ENCODE measurements around the gene CCDC124.
"Not testable (repeated sequence)": the region's sequence is repeated elsewhere in the genome, so short reads cannot be mapped to it uniquely, and the experiment has no call there.

Gene CCDC124

GRCh38 chr19:17908244-17908643 lies 24.6 kb upstream of the CCDC124 start:
- Histone ChIP-seq H2AFZ (ENCODE audit: low read depth, low read length) (no peak overlapping the region), H3K4me3 (ENCODE audit: low read length) (no peak overlapping the region), H3K4me1 (ENCODE audit: low read length) (no peaks in the 10 kb centered on the region; the same call in 1 of the 2 replicates), H3K9me3 (ENCODE audit: insufficient read depth, low read length) (no peaks in the 10 kb centered on the region), H3K4me2 (ENCODE audit: low read length) (no peak overlapping the region), H4K20me1 (ENCODE audit: insufficient read depth, low read length) (no peaks in the 10 kb centered on the region), H3K9ac (ENCODE audit: low read length) (no peak overlapping the region), H3K27me3 (ENCODE audit: low read depth, low read length) (peaks cover 11% of the 10 kb centered on the region), H3K79me2 (ENCODE audit: low read length) (no peaks in the 10 kb centered on the region), H3K27ac (ENCODE audit: low read length) (no peak overlapping the region), H3K36me3 (replicated peaks; ENCODE audit: low read depth, low read length) (no peaks in the 10 kb centered on the region)
- TF ChIP-seq CTCF (IDR thresholded peaks at IDR 0.05; ENCODE audit: low read depth, low read length) (no peak), EZH2phosphoT487 (IDR thresholded peaks at IDR 0.05; ENCODE audit: low read depth) (no peak)

- H3K4me2 ChIP-seq (ENCODE audit: low read length): no peak overlapping the region
- H3K4me1 ChIP-seq (ENCODE audit: low read length): no peaks in the 10 kb centered on the region; the same call in 1 of the 2 replicates
- H3K9ac ChIP-seq (ENCODE audit: low read length): no peak overlapping the region
- TF ChIP-seq EZH2phosphoT487 (IDR thresholded peaks at IDR 0.05; ENCODE audit: low read depth) (no peak), CTCF (IDR thresholded peaks at IDR 0.05; ENCODE audit: low read depth, low read length) (no peak)
- H3K9me3 ChIP-seq (ENCODE audit: insufficient read depth, low read length): no peaks in the 10 kb centered on the region
- H4K20me1 ChIP-seq (ENCODE audit: insufficient read depth, low read length): no peaks in the 10 kb centered on the region
- no peak overlapping the region for H3K27ac ChIP-seq (ENCODE audit: low read length)
- H3K4me3 ChIP-seq (ENCODE audit: low read length): no peak overlapping the region
- no peak overlapping the region for H2AFZ ChIP-seq (ENCODE audit: low read depth, low read length)
- H3K79me2 ChIP-seq (ENCODE audit: low read length): no peaks in the 10 kb centered on the region
- peaks cover 9% of the 10 kb centered on the region for H3K27me3 ChIP-seq (ENCODE audit: low read depth, low read length)
- no peaks in the 10 kb centered on the region for H3K36me3 ChIP-seq (replicated peaks; ENCODE audit: low read depth, low read length)
These were observed 23.6 kb upstream of the CCDC124 start for GRCh38 chr19:17909003-17909732.

- H3K4me1 ChIP-seq (ENCODE audit: low read length): no peaks in the 10 kb centered on the region
- H3K4me3 ChIP-seq (ENCODE audit: low read length): no peak overlapping the region
- no peaks in the 10 kb centered on the region for H3K9me3 ChIP-seq (ENCODE audit: insufficient read depth, low read length)
- H3K27me3 ChIP-seq (ENCODE audit: low read depth, low read length): peaks cover 9% of the 10 kb centered on the region
- no peak overlapping the region for H2AFZ ChIP-seq (ENCODE audit: low read depth, low read length)
- no peaks in the 10 kb centered on the region for H4K20me1 ChIP-seq (ENCODE audit: insufficient read depth, low read length)
- H3K36me3 ChIP-seq (replicated peaks; ENCODE audit: low read depth, low read length): no peaks in the 10 kb centered on the region
- TF ChIP-seq EZH2phosphoT487 (IDR thresholded peaks at IDR 0.05; ENCODE audit: low read depth) (no peak), CTCF (IDR thresholded peaks at IDR 0.05; ENCODE audit: low read depth, low read length) (no peak)
- H3K9ac ChIP-seq (ENCODE audit: low read length): no peak overlapping the region
- H3K27ac ChIP-seq (ENCODE audit: low read length): no peak overlapping the region
- H3K4me2 ChIP-seq (ENCODE audit: low read length): no peak overlapping the region
- no peaks in the 10 kb centered on the region for H3K79me2 ChIP-seq (ENCODE audit: low read length)
These were observed 21.9 kb upstream of the CCDC124 start for GRCh38 chr19:17910791-17911360.

GRCh38 chr19:17915940-17916593 lies 16.7 kb upstream of the CCDC124 start:
- no peak overlapping the region for H2AFZ ChIP-seq (ENCODE audit: low read depth, low read length)
- H3K9me3 ChIP-seq (ENCODE audit: insufficient read depth, low read length): no peaks in the 10 kb centered on the region

GRCh38 chr19:17918151-17918550 lies 14.7 kb upstream of the CCDC124 start:
- H3K79me2 ChIP-seq (ENCODE audit: low read length); H3K4me3 ChIP-seq (ENCODE audit: low read length); H3K9ac ChIP-seq (ENCODE audit: low read length); H3K36me3 ChIP-seq (replicated peaks; ENCODE audit: low read depth, low read length); H3K4me2 ChIP-seq (ENCODE audit: low read length); H4K20me1 ChIP-seq (ENCODE audit: insufficient read depth, low read length); H3K27ac ChIP-seq (ENCODE audit: low read length); H3K27me3 ChIP-seq (ENCODE audit: low read depth, low read length); H3K9me3 ChIP-seq (ENCODE audit: insufficient read depth, low read length); H2AFZ ChIP-seq (ENCODE audit: low read depth, low read length); H3K4me1 ChIP-seq (ENCODE audit: low read length): not testable (repeated sequence)

More at GRCh38 chr19:17915940-17916593, 16.7 kb upstream of the CCDC124 start:
- Histone ChIP-seq H3K4me2 (ENCODE audit: low read length) (no peak overlapping the region), H3K4me3 (ENCODE audit: low read length) (no peak overlapping the region), H3K27ac (ENCODE audit: low read length) (no peak overlapping the region), H3K27me3 (ENCODE audit: low read depth, low read length) (peaks cover 14% of the 10 kb centered on the region), H3K9ac (ENCODE audit: low read length) (no peak overlapping the region), H3K4me1 (ENCODE audit: low read length) (no peaks in the 10 kb centered on the region), H3K79me2 (ENCODE audit: low read length) (no peaks in the 10 kb centered on the region), H3K36me3 (replicated peaks; ENCODE audit: low read depth, low read length) (no peaks in the 10 kb centered on the region), H4K20me1 (ENCODE audit: insufficient read depth, low read length) (no peaks in the 10 kb centered on the region)
- TF ChIP-seq EZH2phosphoT487 (IDR thresholded peaks at IDR 0.05; ENCODE audit: low read depth) (no peak), CTCF (IDR thresholded peaks at IDR 0.05; ENCODE audit: low read depth, low read length) (no peak)

GRCh38 chr19:17919122-17919521 lies 13.7 kb upstream of the CCDC124 start:
- not testable (repeated sequence) for H3K9ac ChIP-seq (ENCODE audit: low read length); H3K4me1 ChIP-seq (ENCODE audit: low read length); H3K27ac ChIP-seq (ENCODE audit: low read length); H3K36me3 ChIP-seq (replicated peaks; ENCODE audit: low read depth, low read length); H3K27me3 ChIP-seq (ENCODE audit: low read depth, low read length); H3K9me3 ChIP-seq (ENCODE audit: insufficient read depth, low read length); H3K4me3 ChIP-seq (ENCODE audit: low read length); H3K79me2 ChIP-seq (ENCODE audit: low read length); H3K4me2 ChIP-seq (ENCODE audit: low read length); H2AFZ ChIP-seq (ENCODE audit: low read depth, low read length); H4K20me1 ChIP-seq (ENCODE audit: insufficient read depth, low read length)
